ENCODE measurements around the gene ZNF813.
"Not testable (repeated sequence)": the region's sequence is repeated elsewhere in the genome, so short reads cannot be mapped to it uniquely, and the experiment has no call there.

Gene ZNF813

GRCh38 chr19:53483751-53484150, 16.2 kb downstream of the ZNF813 start:
- not testable (repeated sequence) for DNase-seq (ENCODE audit: low read depth)

GRCh38 chr19:53485046-53486004, 17.8 kb downstream of the ZNF813 start:
- no peak for DNase-seq (ENCODE audit: low read depth)

GRCh38 chr19:53492153-53492552, 24.6 kb downstream of the ZNF813 start:
- DNase-seq (ENCODE audit: low read depth), result no peak

- DNase-seq (ENCODE audit: low read depth), result not testable (repeated sequence)
Measured at GRCh38 chr19:53497311-53498023, 29.9 kb downstream of the ZNF813 start.

GRCh38 chr19:53498024-53498395, 30.5 kb downstream of the ZNF813 start:
- DNase-seq (ENCODE audit: low read depth), result not testable (repeated sequence)

- DNase-seq (ENCODE audit: low read depth), result not testable (repeated sequence)
Measured at GRCh38 chr19:53503151-53503550, 35.6 kb downstream of the ZNF813 start.

GRCh38 chr19:53503671-53504364, 36.3 kb downstream of the ZNF813 start:
- DNase-seq (ENCODE audit: low read depth), result not testable (repeated sequence)

- DNase-seq (ENCODE audit: low read depth), result not testable (repeated sequence)
Measured at GRCh38 chr19:53504365-53504703, 36.8 kb downstream of the ZNF813 start.

GRCh38 chr19:53504885-53505284, 37.4 kb downstream of the ZNF813 start:
- no peak for DNase-seq (ENCODE audit: low read depth)

GRCh38 chr19:53506728-53507127, 39.2 kb downstream of the ZNF813 start:
- DNase-seq (ENCODE audit: low read depth), result no peak

GRCh38 chr19:53507523-53508442, 40.2 kb downstream of the ZNF813 start:
- DNase-seq (ENCODE audit: low read depth), result no peak

GRCh38 chr19:53509443-53509842, 41.9 kb downstream of the ZNF813 start:
- DNase-seq (ENCODE audit: low read depth), result no peak

- no peak for DNase-seq (ENCODE audit: low read depth)
Measured at GRCh38 chr19:53509845-53510244, 42.3 kb downstream of the ZNF813 start.

- DNase-seq (ENCODE audit: low read depth), result no peak
Measured at GRCh38 chr19:53511357-53511756, 43.8 kb downstream of the ZNF813 start.

GRCh38 chr19:53511933-53512374, 44.4 kb downstream of the ZNF813 start:
- DNase-seq (ENCODE audit: low read depth), result peak; percentile 19

GRCh38 chr19:53515047-53515446, 47.5 kb downstream of the ZNF813 start:
- DNase-seq (ENCODE audit: low read depth), result not testable (repeated sequence)

- DNase-seq (ENCODE audit: low read depth), result no peak
Measured at GRCh38 chr19:53517114-53517741, 49.7 kb downstream of the ZNF813 start.

- DNase-seq (ENCODE audit: low read depth), result no peak
Measured at GRCh38 chr19:53518121-53518520, 50.6 kb downstream of the ZNF813 start.

- DNase-seq (ENCODE audit: low read depth), result no peak
Measured at GRCh38 chr19:53518716-53519115, 51.2 kb downstream of the ZNF813 start.

GRCh38 chr19:53519446-53519845, 51.9 kb downstream of the ZNF813 start:
- no peak for DNase-seq (ENCODE audit: low read depth)

GRCh38 chr19:53520163-53520546, 52.6 kb downstream of the ZNF813 start:
- no peak for DNase-seq (ENCODE audit: low read depth)
